ENCODE results near the gene INTS4. TPM values are rescaled to one million over a fixed set of nuclear protein-coding genes. Genes with fewer than 3 reads are reported as not detected.

Gene INTS4
- total and polyA plus RNA-seq, 10 of the 15 experiments (the other 5 are each of a cell fraction or from before 2014, with no cell fraction given): 20.2 to 50.5 (median 40.0) TPM

DNA sequence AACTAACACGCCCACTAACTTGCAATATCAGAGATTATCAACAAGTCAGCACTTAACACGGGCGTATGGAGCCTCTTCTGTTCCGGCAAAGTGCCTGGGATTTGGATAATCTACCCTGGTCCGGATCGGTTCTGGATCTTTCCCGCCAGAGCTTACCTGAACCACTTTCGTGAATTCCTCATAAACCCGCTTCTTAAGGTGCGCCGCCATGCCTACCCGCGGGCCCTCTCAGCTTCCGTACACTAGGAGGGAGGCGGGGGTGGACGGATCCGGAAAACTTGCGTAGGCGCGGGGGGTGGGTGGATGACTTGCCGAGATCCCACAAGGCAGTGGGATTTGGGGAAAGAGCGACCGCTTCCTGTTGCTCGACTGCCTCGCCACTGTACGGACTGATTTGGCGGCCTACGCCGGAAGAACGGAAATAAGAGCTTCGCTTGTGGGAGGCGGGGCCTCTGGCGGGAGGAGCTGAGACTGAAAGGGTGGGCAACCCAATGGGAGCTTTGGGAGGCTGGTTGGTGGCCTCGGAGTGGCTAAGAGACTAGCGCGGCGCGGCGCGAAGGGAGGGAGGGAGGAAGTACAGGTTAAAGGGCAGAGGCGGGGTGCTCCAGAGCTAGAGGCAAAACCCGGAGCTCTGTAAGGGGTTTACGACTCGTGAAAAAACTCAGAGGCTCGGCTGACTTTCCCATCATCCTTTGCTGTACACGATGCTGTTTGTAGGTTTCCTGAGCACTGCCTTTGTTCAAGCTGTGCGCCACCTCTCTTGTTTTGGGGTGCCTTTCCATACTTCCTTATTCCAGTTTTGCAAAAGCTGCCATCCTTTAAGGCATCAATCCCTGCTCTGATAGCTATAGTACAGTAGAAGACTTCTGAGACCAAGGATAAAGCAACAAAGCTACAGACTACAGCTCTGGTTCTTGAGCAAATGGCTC lies at the start of gene INTS4 (continued):
- no peak for TF ChIP-seq ZBTB4 (CRISPR knock-in tag; IDR thresholded peaks at IDR 0.05)
- peak; percentile 71 for TF ChIP-seq ATF7 (IDR thresholded peaks at IDR 0.05; ENCODE audit: low read depth)
- TF ChIP-seq BMI1 (IDR thresholded peaks at IDR 0.05; ENCODE audit: borderline replicate concordance): no peak
- TF ChIP-seq IKZF2 (IDR thresholded peaks at IDR 0.05): peak; percentile 98 to 99
- TF ChIP-seq MEF2B (IDR thresholded peaks at IDR 0.05; ENCODE audit: partially characterized antibody, poor library complexity, severe bottlenecking): peak; percentile 12
- no peak for TF ChIP-seq BCL3 (IDR thresholded peaks at IDR 0.05; ENCODE audit: borderline replicate concordance, insufficient read depth, low read depth, low read length, poor library complexity, severe bottlenecking)
- TF ChIP-seq, protein P1, sequence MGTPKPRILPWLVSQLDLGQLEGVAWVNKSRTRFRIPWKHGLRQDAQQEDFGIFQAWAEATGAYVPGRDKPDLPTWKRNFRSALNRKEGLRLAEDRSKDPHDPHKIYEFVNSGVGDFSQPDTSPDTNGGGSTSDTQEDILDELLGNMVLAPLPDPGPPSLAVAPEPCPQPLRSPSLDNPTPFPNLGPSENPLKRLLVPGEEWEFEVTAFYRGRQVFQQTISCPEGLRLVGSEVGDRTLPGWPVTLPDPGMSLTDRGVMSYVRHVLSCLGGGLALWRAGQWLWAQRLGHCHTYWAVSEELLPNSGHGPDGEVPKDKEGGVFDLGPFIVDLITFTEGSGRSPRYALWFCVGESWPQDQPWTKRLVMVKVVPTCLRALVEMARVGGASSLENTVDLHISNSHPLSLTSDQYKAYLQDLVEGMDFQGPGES (IDR thresholded peaks at IDR 0.05): peak; percentile 73
- TF ChIP-seq CEBPB (IDR thresholded peaks at IDR 0.05; ENCODE audit: borderline replicate concordance in 1 of 2, low read depth in 2 of 2, low read length in 2 of 2): no peak
- no peak for TF ChIP-seq PAX5 (IDR thresholded peaks at IDR 0.05; ENCODE audit: borderline replicate concordance, low read depth, low read length)
- peak; percentile 28 for TF ChIP-seq SIX5 (IDR thresholded peaks at IDR 0.05; ENCODE audit: low read depth, low read length, severe bottlenecking)
- no peak for TF ChIP-seq HDAC6 (IDR thresholded peaks at IDR 0.05; ENCODE audit: unreplicated experiment)
- no peak for TF ChIP-seq LARP7 (IDR thresholded peaks at IDR 0.05)
- TF ChIP-seq SRF (IDR thresholded peaks at IDR 0.05; ENCODE audit: low read depth in 2 of 2, low read length in 2 of 2): peak; percentile 23 to 62; a peak in 2 of 4 replicates
- no peak for TF ChIP-seq ZNF274 (IDR thresholded peaks at IDR 0.05; ENCODE audit: insufficient read depth, insufficient read length)
- TF ChIP-seq MLLT1 (IDR thresholded peaks at IDR 0.05): peak; percentile 93
- TF ChIP-seq EP300 (IDR thresholded peaks at IDR 0.05; ENCODE audit: borderline replicate concordance in 1 of 2, control insufficient read depth in 1 of 2, low read depth in 2 of 2, low read length in 2 of 2): 0 out of 4 replicates have a peak, but pooled peaks of 1 of the 2 experiments have one; percentile 28
- TF ChIP-seq FOXM1 (IDR thresholded peaks at IDR 0.05; ENCODE audit: low read depth, low read length): no peak
- TF ChIP-seq TCF3 (IDR thresholded peaks at IDR 0.05; ENCODE audit: borderline replicate concordance, insufficient read depth, low read depth, low read length): no peak
- TF ChIP-seq NFIC (IDR thresholded peaks at IDR 0.05; ENCODE audit: low read depth, low read length): 0 out of 2 replicates have a peak, but pooled peaks have one; percentile 25
- peak; percentile 73 for TF ChIP-seq MXI1 (IDR thresholded peaks at IDR 0.05; ENCODE audit: low read depth, low read length)
- no peak; the same call in 1 of the 2 replicates for TF ChIP-seq MTA3 (IDR thresholded peaks at IDR 0.05; ENCODE audit: borderline replicate concordance, low read length)
- TF ChIP-seq POLR2A (IDR thresholded peaks at IDR 0.05; ENCODE audit: low read depth, low read length): peak; percentile 89

Data from GM12878 (cell line).